ENCODE measurements around the gene SLK.

Gene SLK

GRCh38 chr10:104040862-104041789 is 74.2 kb downstream of the SLK start:
- no peak overlapping the region for H3K23ac ChIP-seq (ENCODE audit: low read length)
- no peak overlapping the region for H2BK120ac ChIP-seq (ENCODE audit: low read depth, low read length)
- H3K4me1 ChIP-seq (ENCODE audit: control insufficient read depth, low read depth, low read length) = peaks cover 2% of the 10 kb centered on the region
- H4K5ac ChIP-seq (ENCODE audit: low read length) = no peak overlapping the region
- no peak overlapping the region for H3K4ac ChIP-seq (ENCODE audit: low read depth, low read length)
- no peaks in the 10 kb centered on the region for H3K27me3 ChIP-seq (ENCODE audit: insufficient read depth, low read length, poor library complexity)
- no peak overlapping the region for H4K8ac ChIP-seq (ENCODE audit: low read depth, low read length)
- no peaks in the 10 kb centered on the region for H3K79me2 ChIP-seq (ENCODE audit: control insufficient read depth, insufficient read depth, low read length)
- H3K9ac ChIP-seq (ENCODE audit: low read length) = no peak overlapping the region
- no peak overlapping the region for H2AK5ac ChIP-seq (ENCODE audit: low read length)
- H3K18ac ChIP-seq (ENCODE audit: low read length) = no peak overlapping the region
- no peak overlapping the region for H2BK15ac ChIP-seq (replicated peaks; ENCODE audit: low read depth)
- H3K27ac ChIP-seq (ENCODE audit: low read depth, low read length) = no peak overlapping the region
- H3K56ac ChIP-seq (ENCODE audit: low read length) = no peak overlapping the region
- H3K4me2 ChIP-seq (ENCODE audit: low read length) = no peak overlapping the region
- H2BK5ac ChIP-seq (ENCODE audit: low read length) = no peak overlapping the region
- WGBS (ENCODE audit: extremely low coverage, insufficient coverage, low lambda C conversion rate) = no CpG with 5 or more reads among the region's 9 CpGs
- no peaks in the 10 kb centered on the region for H3K36me3 ChIP-seq (ENCODE audit: control insufficient read depth, insufficient read depth, low read length)
- no peak for DNase-seq
- no peak overlapping the region for H3K4me3 ChIP-seq (ENCODE audit: low read length)
- H3K79me1 ChIP-seq (ENCODE audit: low read length) = no peaks in the 10 kb centered on the region

DNA sequence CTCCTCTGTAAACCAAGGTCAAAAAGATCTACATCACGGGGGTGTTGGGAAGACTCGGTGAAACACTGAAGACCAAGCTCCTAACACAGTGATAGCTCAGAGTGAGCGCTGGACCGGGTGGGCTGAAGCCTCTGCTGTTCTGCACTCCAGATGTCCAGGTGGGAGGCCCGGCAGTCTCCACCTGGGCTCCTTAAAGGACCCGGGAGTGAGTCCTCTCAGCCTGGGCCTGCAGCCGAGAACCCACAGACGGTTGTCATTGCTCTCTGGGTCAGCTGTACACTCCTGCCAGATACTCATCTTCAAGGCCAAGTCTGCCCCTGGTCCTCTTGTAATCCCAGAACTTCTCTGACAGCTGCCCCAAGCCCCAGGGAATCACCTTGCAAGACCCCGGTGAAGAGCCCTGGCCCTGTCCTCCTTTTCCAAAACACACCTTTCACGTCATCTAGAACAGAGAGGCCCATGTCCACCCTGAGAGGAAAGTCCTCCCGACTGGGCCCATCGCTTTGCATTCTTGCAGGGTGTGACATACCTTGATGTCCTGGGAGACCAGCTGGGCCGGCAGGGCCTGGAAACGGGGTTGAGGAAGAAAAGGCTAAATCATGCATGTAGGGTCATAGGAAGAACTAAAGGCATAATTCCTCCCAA is 75.1 kb downstream of the SLK start:
- peaks cover 2% of the 10 kb centered on the region for H3K4me1 ChIP-seq (ENCODE audit: control insufficient read depth, low read depth, low read length)
- no peaks in the 10 kb centered on the region for H3K79me1 ChIP-seq (ENCODE audit: low read length)
- no peak overlapping the region for H3K18ac ChIP-seq (ENCODE audit: low read length)
- no peak overlapping the region for H2BK120ac ChIP-seq (ENCODE audit: low read depth, low read length)
- H4K5ac ChIP-seq (ENCODE audit: low read length) = no peak overlapping the region
- H3K4me3 ChIP-seq (ENCODE audit: low read length) = no peak overlapping the region
- H3K23ac ChIP-seq (ENCODE audit: low read length) = no peak overlapping the region
- H3K27me3 ChIP-seq (ENCODE audit: insufficient read depth, low read length, poor library complexity) = no peaks in the 10 kb centered on the region
- no peak overlapping the region for H3K9ac ChIP-seq (ENCODE audit: low read length)
- no peak overlapping the region for H2AK5ac ChIP-seq (ENCODE audit: low read length)
- H3K4me2 ChIP-seq (ENCODE audit: low read length) = no peak overlapping the region
- H2BK15ac ChIP-seq (replicated peaks; ENCODE audit: low read depth) = no peak overlapping the region
- H3K27ac ChIP-seq (ENCODE audit: low read depth, low read length) = no peak overlapping the region
- no peaks in the 10 kb centered on the region for H3K79me2 ChIP-seq (ENCODE audit: control insufficient read depth, insufficient read depth, low read length)
- DNase-seq = no peak
- H3K56ac ChIP-seq (ENCODE audit: low read length) = no peak overlapping the region
- WGBS (ENCODE audit: extremely low coverage, insufficient coverage, low lambda C conversion rate) = no CpG with 5 or more reads among the region's 14 CpGs
- H3K36me3 ChIP-seq (ENCODE audit: control insufficient read depth, insufficient read depth, low read length) = no peaks in the 10 kb centered on the region
- no peak overlapping the region for H3K4ac ChIP-seq (ENCODE audit: low read depth, low read length)
- no peak overlapping the region for H2BK5ac ChIP-seq (ENCODE audit: low read length)
- H4K8ac ChIP-seq (ENCODE audit: low read depth, low read length) = no peak overlapping the region

DNA sequence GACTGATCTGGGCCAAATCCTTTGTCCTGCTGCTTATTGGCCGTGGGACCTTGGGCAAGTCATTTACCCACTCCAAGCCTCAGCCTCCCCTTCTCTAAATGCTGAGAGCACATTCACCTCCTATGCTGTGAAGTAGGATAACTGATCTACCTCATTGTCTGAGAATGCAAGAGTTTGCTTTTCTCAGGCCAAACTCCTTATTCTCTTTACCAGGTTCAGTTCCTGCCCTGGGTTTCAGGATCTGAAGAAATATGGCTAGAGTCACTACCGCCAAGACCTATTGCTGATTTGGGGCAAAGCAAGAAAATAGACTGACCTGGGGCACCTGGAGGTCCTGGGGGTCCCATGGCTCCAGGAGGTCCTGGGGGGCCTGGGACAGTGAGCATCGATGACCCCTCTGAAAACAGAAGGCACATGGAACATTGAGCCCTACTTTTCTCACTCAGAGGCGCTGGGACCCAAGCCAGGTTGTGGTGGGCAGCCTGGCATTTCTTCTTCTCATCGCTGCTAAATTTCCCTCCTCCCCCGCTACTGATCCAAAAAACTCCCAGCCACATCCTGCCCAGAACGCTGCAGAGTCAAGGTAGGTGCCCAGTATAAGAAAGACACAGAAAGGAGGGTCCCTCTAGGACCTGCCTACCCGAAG is 76.4 kb downstream of the SLK start:
- no peaks in the 10 kb centered on the region for H3K79me2 ChIP-seq (ENCODE audit: control insufficient read depth, insufficient read depth, low read length)
- DNase-seq = no peak
- no peaks in the 10 kb centered on the region for H3K27me3 ChIP-seq (ENCODE audit: insufficient read depth, low read length, poor library complexity)
- H3K4me2 ChIP-seq (ENCODE audit: low read length) = no peak overlapping the region
- no peak overlapping the region for H3K56ac ChIP-seq (ENCODE audit: low read length)
- no peak overlapping the region for H3K4ac ChIP-seq (ENCODE audit: low read depth, low read length)
- no peak overlapping the region for H3K23ac ChIP-seq (ENCODE audit: low read length)
- H4K8ac ChIP-seq (ENCODE audit: low read depth, low read length) = no peak overlapping the region
- no peak overlapping the region for H3K9ac ChIP-seq (ENCODE audit: low read length)
- no peak overlapping the region for H3K27ac ChIP-seq (ENCODE audit: low read depth, low read length)
- no peak overlapping the region for H2BK120ac ChIP-seq (ENCODE audit: low read depth, low read length)
- H3K79me1 ChIP-seq (ENCODE audit: low read length) = no peaks in the 10 kb centered on the region
- no peaks in the 10 kb centered on the region for H3K36me3 ChIP-seq (ENCODE audit: control insufficient read depth, insufficient read depth, low read length)
- no peak overlapping the region for H4K5ac ChIP-seq (ENCODE audit: low read length)
- H3K18ac ChIP-seq (ENCODE audit: low read length) = no peak overlapping the region
- H3K4me3 ChIP-seq (ENCODE audit: low read length) = no peak overlapping the region
- no peak overlapping the region for H2BK5ac ChIP-seq (ENCODE audit: low read length)
- no CpG with 5 or more reads among the region's 8 CpGs for WGBS (ENCODE audit: extremely low coverage, insufficient coverage, low lambda C conversion rate)
- H2BK15ac ChIP-seq (replicated peaks; ENCODE audit: low read depth) = no peak overlapping the region
- peaks cover 2% of the 10 kb centered on the region for H3K4me1 ChIP-seq (ENCODE audit: control insufficient read depth, low read depth, low read length)
- H2AK5ac ChIP-seq (ENCODE audit: low read length) = no peak overlapping the region

- no peak for DNase-seq
These were observed 76.9 kb downstream of the SLK start for GRCh38 chr10:104043854-104044253.

GRCh38 chr10:104045151-104046089 is 78.5 kb downstream of the SLK start:
- no peak overlapping the region for H3K18ac ChIP-seq (ENCODE audit: low read length)
- no CpG with 5 or more reads among the region's 9 CpGs for WGBS (ENCODE audit: extremely low coverage, insufficient coverage, low lambda C conversion rate)
- no peak overlapping the region for H3K23ac ChIP-seq (ENCODE audit: low read length)
- no peak overlapping the region for H4K5ac ChIP-seq (ENCODE audit: low read length)
- peak overlapping the region; percentile 12 for H3K9ac ChIP-seq (ENCODE audit: low read length)
- H3K4ac ChIP-seq (ENCODE audit: low read depth, low read length) = no peak overlapping the region
- no peak overlapping the region for H2AK5ac ChIP-seq (ENCODE audit: low read length)
- H2BK5ac ChIP-seq (ENCODE audit: low read length) = no peak overlapping the region
- peaks cover 2% of the 10 kb centered on the region for H3K4me1 ChIP-seq (ENCODE audit: control insufficient read depth, low read depth, low read length)
- H3K27ac ChIP-seq (ENCODE audit: low read depth, low read length) = no peak overlapping the region
- no peaks in the 10 kb centered on the region for H3K27me3 ChIP-seq (ENCODE audit: insufficient read depth, low read length, poor library complexity)
- H3K79me1 ChIP-seq (ENCODE audit: low read length) = no peaks in the 10 kb centered on the region
- no peak overlapping the region for H3K4me3 ChIP-seq (ENCODE audit: low read length)
- H4K8ac ChIP-seq (ENCODE audit: low read depth, low read length) = no peak overlapping the region
- DNase-seq = peak; percentile 87
- H3K4me2 ChIP-seq (ENCODE audit: low read length) = no peak overlapping the region
- no peaks in the 10 kb centered on the region for H3K79me2 ChIP-seq (ENCODE audit: control insufficient read depth, insufficient read depth, low read length)
- H2BK120ac ChIP-seq (ENCODE audit: low read depth, low read length) = no peak overlapping the region
- H3K36me3 ChIP-seq (ENCODE audit: control insufficient read depth, insufficient read depth, low read length) = no peaks in the 10 kb centered on the region
- H3K56ac ChIP-seq (ENCODE audit: low read length) = peak overlapping the region; percentile 4
- H2BK15ac ChIP-seq (replicated peaks; ENCODE audit: low read depth) = no peak overlapping the region

More at GRCh38 chr10:104043854-104044253, 76.9 kb downstream of the SLK start:
- Histone ChIP-seq H3K9ac (ENCODE audit: low read length) (no peak overlapping the region), H3K27ac (ENCODE audit: low read depth, low read length) (no peak overlapping the region), H3K79me1 (ENCODE audit: low read length) (no peaks in the 10 kb centered on the region), H3K27me3 (ENCODE audit: insufficient read depth, low read length, poor library complexity) (no peaks in the 10 kb centered on the region), H3K56ac (ENCODE audit: low read length) (no peak overlapping the region), H2BK15ac (replicated peaks; ENCODE audit: low read depth) (no peak overlapping the region), H2BK5ac (ENCODE audit: low read length) (no peak overlapping the region), H3K4me2 (ENCODE audit: low read length) (no peak overlapping the region), H4K8ac (ENCODE audit: low read depth, low read length) (no peak overlapping the region), H2BK120ac (ENCODE audit: low read depth, low read length) (no peak overlapping the region), H4K5ac (ENCODE audit: low read length) (no peak overlapping the region), H3K23ac (ENCODE audit: low read length) (no peak overlapping the region), H3K4ac (ENCODE audit: low read depth, low read length) (no peak overlapping the region), H3K18ac (ENCODE audit: low read length) (no peak overlapping the region), H3K79me2 (ENCODE audit: control insufficient read depth, insufficient read depth, low read length) (no peaks in the 10 kb centered on the region), H3K4me3 (ENCODE audit: low read length) (no peak overlapping the region), H3K4me1 (ENCODE audit: control insufficient read depth, low read depth, low read length) (peaks cover 2% of the 10 kb centered on the region), H3K36me3 (ENCODE audit: control insufficient read depth, insufficient read depth, low read length) (no peaks in the 10 kb centered on the region), H2AK5ac (ENCODE audit: low read length) (no peak overlapping the region)
- no CpG with 5 or more reads among the region's 4 CpGs for WGBS (ENCODE audit: extremely low coverage, insufficient coverage, low lambda C conversion rate)

All from mesendoderm (in vitro differentiated cells).